MM.1S (cell line): Measurements from ENCODE around the gene PPFIA2.

Experiments used
- DNase-seq: peaks from one replicate; pipeline ENCODE4 v3.0.0-alpha.2; 2015
- H2AFZ ChIP-seq: fragments of 300-600 bp; sonication (generic); 2 replicates; pipeline ENCODE4 v1.6.0; 2016; ENCODE audit warnings: antibody characterized with exemption, low read length
- H3F3A ChIP-seq: fragments of 300-600 bp; sonication (generic); 2 replicates; pipeline ENCODE4 v1.6.1; 2016; ENCODE audit warnings: mild to moderate bottlenecking, antibody characterized with exemption, low read length, moderate library complexity, mixed read lengths; ENCODE audit not compliant: insufficient read depth
- H3K27ac ChIP-seq: fragments of 300-600 bp; sonication (generic); 2 replicates; pipeline ENCODE4 v1.5.1; 2016; ENCODE audit warnings: mild to moderate bottlenecking, low read length
- H3K27me3 ChIP-seq: fragments of 300-600 bp; sonication (generic); replicated peaks from 2 replicates; pipeline ENCODE4 v1.6.0; 2016; ENCODE audit warnings: low read length; ENCODE audit not compliant: insufficient read depth
- H3K36me3 ChIP-seq: fragments of 300-600 bp; sonication (generic); replicated peaks from 2 replicates; pipeline ENCODE4 v1.6.1; 2016; ENCODE audit warnings: mild to moderate bottlenecking, low read length, mixed read lengths; ENCODE audit not compliant: insufficient read depth
- H3K4me1 ChIP-seq: fragments of 300-600 bp; sonication (generic); 2 replicates; pipeline ENCODE4 v1.6.1; 2016; ENCODE audit warnings: low read length, mixed read lengths
- H3K4me2 ChIP-seq: fragments of 300-600 bp; sonication (generic); 2 replicates; pipeline ENCODE4 v1.6.0; 2016; ENCODE audit warnings: low read depth, low read length
- H3K4me3 ChIP-seq: fragments of 300-600 bp; sonication (generic); 2 replicates; pipeline ENCODE4 v1.5.1; 2016; ENCODE audit warnings: low read length, mixed read lengths
- H3K79me2 ChIP-seq: fragments of 300-600 bp; sonication (generic); 2 replicates; pipeline ENCODE4 v1.6.1; 2016; ENCODE audit warnings: mixed run types, low read length, mixed read lengths
- H3K9ac ChIP-seq: fragments of 300-600 bp; sonication (generic); 2 replicates; pipeline ENCODE4 v1.6.1; 2016; ENCODE audit warnings: low read length, mixed read lengths
- H3K9me2 ChIP-seq: fragments of 300-600 bp; sonication (generic); replicated peaks from 2 replicates; pipeline ENCODE4 v1.6.1; 2016; ENCODE audit warnings: mild to moderate bottlenecking, low read length, mixed read lengths; ENCODE audit not compliant: insufficient read depth
- H3K9me3 ChIP-seq: fragments of 300-600 bp; sonication (generic); replicated peaks from 2 replicates; pipeline ENCODE4 v1.6.1; 2016; ENCODE audit warnings: mild to moderate bottlenecking, low read length, mixed read lengths; ENCODE audit not compliant: insufficient read depth
- H4K20me1 ChIP-seq: fragments of 300-600 bp; sonication (generic); 2 replicates; pipeline ENCODE4 v1.6.1; 2016; ENCODE audit warnings: mild to moderate bottlenecking, low read length, moderate library complexity, mixed read lengths; ENCODE audit not compliant: insufficient read depth
- CTCF ChIP-seq: fragments of 300-600 bp; sonication (generic); IDR thresholded peaks from 2 replicates; pipeline ENCODE4 v1.5.1; 2016; ENCODE audit warnings: antibody characterized with exemption, low read length, mixed read lengths
- EZH2 ChIP-seq: fragments of 300-600 bp; sonication (generic); optimal IDR thresholded peaks from 2 replicates; pipeline ENCODE3; 2017; ENCODE audit warnings: low read depth, mild to moderate bottlenecking, antibody characterized with exemption, low read length, mixed read lengths
- EZH2phosphoT487 ChIP-seq: fragments of 300-600 bp; sonication (generic); IDR thresholded peaks from 2 replicates; pipeline ENCODE4 v1.6.1; 2018; ENCODE audit warnings: antibody characterized with exemption, low read length

Gene PPFIA2

GRCh38 chr12:81381951-81382350 lies 377.2 kb downstream of the PPFIA2 start:
- Histone ChIP-seq H3K4me2 (no peak overlapping the region), H3K9ac (no peak overlapping the region), H3K9me2 (no peaks in the 10 kb centered on the region)

DNA sequence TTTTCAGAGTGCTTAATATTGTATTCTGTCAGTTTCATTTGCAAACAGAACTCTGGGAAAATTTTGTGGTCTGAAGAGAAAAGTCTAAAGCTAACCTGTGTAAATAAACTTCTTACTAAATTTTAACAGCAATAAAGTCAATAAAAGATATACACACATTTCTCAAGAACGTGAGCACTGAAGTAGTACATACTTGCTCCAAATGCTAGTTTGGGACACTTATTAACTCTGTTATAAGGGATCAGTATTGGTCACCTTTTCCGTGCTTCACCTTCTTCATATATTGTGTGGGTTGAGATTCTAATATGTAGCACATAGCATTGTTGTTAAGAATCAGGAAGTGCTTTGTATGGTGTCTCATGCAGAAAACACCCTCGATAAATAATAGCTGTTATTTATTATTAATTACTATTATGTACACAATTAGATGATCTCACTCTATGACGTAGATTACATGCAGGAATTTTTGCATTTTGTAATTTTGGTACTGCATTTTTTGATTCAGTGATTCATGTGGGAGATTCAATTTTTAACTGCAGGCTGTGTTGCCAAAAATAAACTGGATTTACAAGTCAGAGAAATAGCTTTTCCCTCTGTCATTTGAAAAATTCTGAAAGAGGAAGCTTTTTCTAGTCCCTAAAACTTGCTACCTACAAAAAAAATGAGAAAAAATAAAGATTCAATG lies 380.4 kb downstream of the PPFIA2 start:
- H3K27ac ChIP-seq = no peak overlapping the region
- TF ChIP-seq CTCF (no peak), EZH2phosphoT487 (no peak), EZH2 (no peak)

More at GRCh38 chr12:81381951-81382350, 377.2 kb downstream of the PPFIA2 start:
- no peaks in the 10 kb centered on the region for H4K20me1 ChIP-seq
- no peaks in the 10 kb centered on the region for H3K9me3 ChIP-seq
- no peaks in the 10 kb centered on the region for H3F3A ChIP-seq
- no peaks in the 10 kb centered on the region for H3K4me1 ChIP-seq
- H2AFZ ChIP-seq = no peak overlapping the region
- DNase-seq = no peak
- H3K27ac ChIP-seq = no peak overlapping the region
- no peaks in the 10 kb centered on the region for H3K79me2 ChIP-seq
- no peaks in the 10 kb centered on the region for H3K36me3 ChIP-seq
- TF ChIP-seq EZH2phosphoT487 = no peak
- no peak overlapping the region for H3K4me3 ChIP-seq
- H3K27me3 ChIP-seq = no peaks in the 10 kb centered on the region

GRCh38 chr12:81377771-81378170 lies 381.4 kb downstream of the PPFIA2 start:
- no peaks in the 10 kb centered on the region for H3K27me3 ChIP-seq
- no peaks in the 10 kb centered on the region for H3K79me2 ChIP-seq
- peaks cover 20% of the 10 kb centered on the region for H3K4me1 ChIP-seq
- H3K4me2 ChIP-seq = no peak overlapping the region
- TF ChIP-seq EZH2 (no peak), CTCF (no peak), EZH2phosphoT487 (no peak)
- no peak overlapping the region for H2AFZ ChIP-seq
- peaks cover 9% of the 10 kb centered on the region for H3F3A ChIP-seq
- no peak overlapping the region for H3K4me3 ChIP-seq
- H3K9ac ChIP-seq = no peak overlapping the region
- no peaks in the 10 kb centered on the region for H4K20me1 ChIP-seq
- DNase-seq = no peak
- H3K9me3 ChIP-seq = no peaks in the 10 kb centered on the region
- no peak overlapping the region for H3K27ac ChIP-seq
- H3K36me3 ChIP-seq = no peaks in the 10 kb centered on the region
- no peaks in the 10 kb centered on the region for H3K9me2 ChIP-seq

More for the DNA sequence above, 380.4 kb downstream of the PPFIA2 start:
- Histone ChIP-seq H3K36me3 (no peaks in the 10 kb centered on the region), H3K9me2 (no peaks in the 10 kb centered on the region), H3K4me1 (peaks cover 20% of the 10 kb centered on the region), H3K4me2 (no peak overlapping the region), H3K9ac (no peak overlapping the region), H3K9me3 (no peaks in the 10 kb centered on the region), H3K4me3 (no peak overlapping the region), H3F3A (peaks cover 9% of the 10 kb centered on the region), H3K79me2 (no peaks in the 10 kb centered on the region), H2AFZ (no peak overlapping the region), H4K20me1 (no peaks in the 10 kb centered on the region), H3K27me3 (no peaks in the 10 kb centered on the region)
- no peak for DNase-seq

GRCh38 chr12:81375969-81376368 lies 383.2 kb downstream of the PPFIA2 start:
- H3F3A ChIP-seq = peaks cover 9% of the 10 kb centered on the region
- H2AFZ ChIP-seq = no peak overlapping the region
- no peaks in the 10 kb centered on the region for H3K27me3 ChIP-seq
- H3K9ac ChIP-seq = no peak overlapping the region
- DNase-seq = peak; percentile 55
- H3K9me2 ChIP-seq = no peaks in the 10 kb centered on the region
- peak overlapping the region; percentile 48 for H3K4me2 ChIP-seq
- no peak for TF ChIP-seq EZH2
- no peak for TF ChIP-seq CTCF
- TF ChIP-seq EZH2phosphoT487 = no peak
- H3K9me3 ChIP-seq = no peaks in the 10 kb centered on the region
- H3K4me3 ChIP-seq = peak overlapping the region; percentile 21; the same call in 1 of the 2 replicates
- H4K20me1 ChIP-seq = no peaks in the 10 kb centered on the region
- H3K36me3 ChIP-seq = no peaks in the 10 kb centered on the region
- peak overlapping the region; percentile 30; the same call in 1 of the 2 replicates for H3K27ac ChIP-seq
- H3K79me2 ChIP-seq = no peaks in the 10 kb centered on the region
- H3K4me1 ChIP-seq = peaks cover 20% of the 10 kb centered on the region
